WTC11 (cell line): ENCODE data around the gene USP49. TPM values are rescaled to one million over a fixed set of nuclear protein-coding genes. Genes with fewer than 3 reads are reported as not detected.

ENCODE experiments used
- ATAC-seq: fragments of 200-7000 bp; cut with Tn5 transposase; 2 replicates; pipeline ENCODE4 v1.10.0; 2021; ENCODE audit warnings: mild to moderate bottlenecking, moderate library complexity
- CTCF ChIA-PET: fragments of 300-600 bp; sonication (Branson Sonifier 250); formaldehyde crosslinking; loops from one replicate; lab custom pipeline; 2021; ENCODE audit warnings: antibody characterized with exemption; lab: Charles Lee
- POLR2A ChIA-PET: fragments of 350-600 bp; sonication (Branson Sonifier 250); formaldehyde crosslinking; loops from one replicate; lab custom pipeline; 2021; ENCODE audit warnings: antibody characterized with exemption; lab: Charles Lee
- DNase-seq: peaks from one replicate; pipeline ENCODE4 v3.0.0; 2021; ENCODE audit warnings: low spot score
- H3K27ac Mint-ChIP-seq: 2 replicates; pipeline ENCODE4 v1.8.0; 2021; ENCODE audit warnings: mixed read lengths
- H3K27me3 Mint-ChIP-seq: 2 replicates; pipeline ENCODE4 v1.8.0; 2021; ENCODE audit warnings: low read depth, mild to moderate bottlenecking, moderate library complexity, mixed read lengths
- H3K36me3 Mint-ChIP-seq: 2 replicates; pipeline ENCODE4 v1.8.0; 2021; ENCODE audit warnings: mixed read lengths
- H3K4me1 Mint-ChIP-seq: 2 replicates; pipeline ENCODE4 v1.8.0; 2022; ENCODE audit warnings: mixed read lengths
- H3K4me3 Mint-ChIP-seq: 2 replicates; pipeline ENCODE4 v1.8.0; 2021; ENCODE audit warnings: mild to moderate bottlenecking, moderate library complexity, mixed read lengths
- H3K9me3 Mint-ChIP-seq: 2 replicates; pipeline ENCODE4 v1.8.0; 2021; ENCODE audit warnings: mixed read lengths
- CREB1 ChIP-seq: sonication (generic); formaldehyde crosslinking; IDR thresholded peaks from 2 replicates; pipeline ENCODE4 v1.8.0; 2023; ENCODE audit warnings: mild to moderate bottlenecking, missing genetic modification reagents
- ERG ChIP-seq: fragments of 250-450 bp; sonication (Bioruptor Pico); IDR thresholded peaks from 2 replicates; pipeline ENCODE4 v1.8.0; 2021; ENCODE audit warnings: mild to moderate bottlenecking
- FOXP4 ChIP-seq: sonication (generic); formaldehyde crosslinking; IDR thresholded peaks from 2 replicates; pipeline ENCODE4 v1.8.0; 2022; ENCODE audit warnings: mild to moderate bottlenecking, missing genetic modification reagents
- GTF2I ChIP-seq: fragments of 250-450 bp; sonication (Bioruptor Pico); conservative IDR thresholded peaks from 2 replicates; pipeline ENCODE4 v1.4.0; 2021; ENCODE audit warnings: mild to moderate bottlenecking
- JUN ChIP-seq: sonication (generic); formaldehyde crosslinking; IDR thresholded peaks from 2 replicates; pipeline ENCODE4 v1.8.0; 2023; ENCODE audit warnings: mild to moderate bottlenecking, missing genetic modification reagents
- PREB ChIP-seq: sonication (generic); formaldehyde crosslinking; IDR thresholded peaks from 2 replicates; pipeline ENCODE4 v1.8.1; 2022; ENCODE audit warnings: mild to moderate bottlenecking, missing genetic modification reagents, moderate library complexity, borderline replicate concordance
- SOX15 ChIP-seq: fragments of 250-450 bp; sonication (Bioruptor Pico); IDR thresholded peaks from 2 replicates; pipeline ENCODE4 v1.9.0; 2021; ENCODE audit warnings: mild to moderate bottlenecking
- USF2 ChIP-seq: sonication (generic); formaldehyde crosslinking; IDR thresholded peaks from 2 replicates; pipeline ENCODE4 v1.8.1; 2023; ENCODE audit warnings: mild to moderate bottlenecking, missing genetic modification reagents, moderate library complexity
- ZNF138 ChIP-seq: sonication (generic); formaldehyde crosslinking; conservative IDR thresholded peaks from 2 replicates; pipeline ENCODE4 v1.8.1; 2022; ENCODE audit warnings: mild to moderate bottlenecking, moderate library complexity, missing genetic modification reagents
- ZNF423 ChIP-seq: fragments of 250-450 bp; sonication (Bioruptor Pico); IDR thresholded peaks from 2 replicates; pipeline ENCODE4 v2.1.2; 2022; ENCODE audit warnings: mild to moderate bottlenecking, moderate library complexity
- ZNF425 ChIP-seq: fragments of 250-450 bp; sonication (Bioruptor Pico); conservative IDR thresholded peaks from 2 replicates; pipeline ENCODE4 v1.9.0; 2021; ENCODE audit warnings: mild to moderate bottlenecking
- total RNA-seq: library from RNA; stranded (reverse); gene quantifications from 3 replicates; pipeline ENCODE4 v1.2.3, GENCODE V29; 2021
- TF ChIP-seq, protein P1 (sequence below): fragments of 250-450 bp; sonication (Bioruptor Pico); IDR thresholded peaks from 2 replicates; pipeline ENCODE4 v1.9.0; 2021; ENCODE audit warnings: mild to moderate bottlenecking, borderline replicate concordance
- TF ChIP-seq, protein P2 (sequence below): sonication (generic); formaldehyde crosslinking; IDR thresholded peaks from 2 replicates; pipeline ENCODE4 v1.8.0; 2023; ENCODE audit warnings: missing genetic modification reagents, mild to moderate bottlenecking, borderline replicate concordance

The USP49 gene
- total RNA-seq, 1 experiment from 2014 or later, result 18.4 TPM

DNA sequence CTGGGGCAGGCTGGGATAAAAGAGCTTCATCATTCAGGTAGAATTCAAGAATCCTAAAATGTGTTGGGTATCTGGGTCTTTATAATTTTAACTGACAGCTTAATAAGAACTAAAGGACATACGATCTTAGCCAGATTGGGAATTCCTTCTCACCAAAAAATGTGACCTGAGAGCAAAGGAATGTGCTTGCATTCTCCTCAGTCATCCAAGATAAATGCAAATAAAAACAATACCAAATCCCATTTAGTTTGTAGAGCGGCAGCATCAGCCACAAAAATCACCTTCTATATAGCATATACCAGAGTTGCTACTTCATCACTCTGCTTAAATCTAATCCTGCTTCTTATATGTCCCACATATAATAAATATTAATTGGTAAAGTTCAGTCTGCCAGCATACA, 16.9 kb downstream of the USP49 start (continued):
- TF ChIP-seq, protein P1, sequence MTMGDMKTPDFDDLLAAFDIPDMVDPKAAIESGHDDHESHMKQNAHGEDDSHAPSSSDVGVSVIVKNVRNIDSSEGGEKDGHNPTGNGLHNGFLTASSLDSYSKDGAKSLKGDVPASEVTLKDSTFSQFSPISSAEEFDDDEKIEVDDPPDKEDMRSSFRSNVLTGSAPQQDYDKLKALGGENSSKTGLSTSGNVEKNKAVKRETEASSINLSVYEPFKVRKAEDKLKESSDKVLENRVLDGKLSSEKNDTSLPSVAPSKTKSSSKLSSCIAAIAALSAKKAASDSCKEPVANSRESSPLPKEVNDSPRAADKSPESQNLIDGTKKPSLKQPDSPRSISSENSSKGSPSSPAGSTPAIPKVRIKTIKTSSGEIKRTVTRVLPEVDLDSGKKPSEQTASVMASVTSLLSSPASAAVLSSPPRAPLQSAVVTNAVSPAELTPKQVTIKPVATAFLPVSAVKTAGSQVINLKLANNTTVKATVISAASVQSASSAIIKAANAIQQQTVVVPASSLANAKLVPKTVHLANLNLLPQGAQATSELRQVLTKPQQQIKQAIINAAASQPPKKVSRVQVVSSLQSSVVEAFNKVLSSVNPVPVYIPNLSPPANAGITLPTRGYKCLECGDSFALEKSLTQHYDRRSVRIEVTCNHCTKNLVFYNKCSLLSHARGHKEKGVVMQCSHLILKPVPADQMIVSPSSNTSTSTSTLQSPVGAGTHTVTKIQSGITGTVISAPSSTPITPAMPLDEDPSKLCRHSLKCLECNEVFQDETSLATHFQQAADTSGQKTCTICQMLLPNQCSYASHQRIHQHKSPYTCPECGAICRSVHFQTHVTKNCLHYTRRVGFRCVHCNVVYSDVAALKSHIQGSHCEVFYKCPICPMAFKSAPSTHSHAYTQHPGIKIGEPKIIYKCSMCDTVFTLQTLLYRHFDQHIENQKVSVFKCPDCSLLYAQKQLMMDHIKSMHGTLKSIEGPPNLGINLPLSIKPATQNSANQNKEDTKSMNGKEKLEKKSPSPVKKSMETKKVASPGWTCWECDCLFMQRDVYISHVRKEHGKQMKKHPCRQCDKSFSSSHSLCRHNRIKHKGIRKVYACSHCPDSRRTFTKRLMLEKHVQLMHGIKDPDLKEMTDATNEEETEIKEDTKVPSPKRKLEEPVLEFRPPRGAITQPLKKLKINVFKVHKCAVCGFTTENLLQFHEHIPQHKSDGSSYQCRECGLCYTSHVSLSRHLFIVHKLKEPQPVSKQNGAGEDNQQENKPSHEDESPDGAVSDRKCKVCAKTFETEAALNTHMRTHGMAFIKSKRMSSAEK (CRISPR knock-in tag), result no peak
- TF ChIP-seq, protein P2, sequence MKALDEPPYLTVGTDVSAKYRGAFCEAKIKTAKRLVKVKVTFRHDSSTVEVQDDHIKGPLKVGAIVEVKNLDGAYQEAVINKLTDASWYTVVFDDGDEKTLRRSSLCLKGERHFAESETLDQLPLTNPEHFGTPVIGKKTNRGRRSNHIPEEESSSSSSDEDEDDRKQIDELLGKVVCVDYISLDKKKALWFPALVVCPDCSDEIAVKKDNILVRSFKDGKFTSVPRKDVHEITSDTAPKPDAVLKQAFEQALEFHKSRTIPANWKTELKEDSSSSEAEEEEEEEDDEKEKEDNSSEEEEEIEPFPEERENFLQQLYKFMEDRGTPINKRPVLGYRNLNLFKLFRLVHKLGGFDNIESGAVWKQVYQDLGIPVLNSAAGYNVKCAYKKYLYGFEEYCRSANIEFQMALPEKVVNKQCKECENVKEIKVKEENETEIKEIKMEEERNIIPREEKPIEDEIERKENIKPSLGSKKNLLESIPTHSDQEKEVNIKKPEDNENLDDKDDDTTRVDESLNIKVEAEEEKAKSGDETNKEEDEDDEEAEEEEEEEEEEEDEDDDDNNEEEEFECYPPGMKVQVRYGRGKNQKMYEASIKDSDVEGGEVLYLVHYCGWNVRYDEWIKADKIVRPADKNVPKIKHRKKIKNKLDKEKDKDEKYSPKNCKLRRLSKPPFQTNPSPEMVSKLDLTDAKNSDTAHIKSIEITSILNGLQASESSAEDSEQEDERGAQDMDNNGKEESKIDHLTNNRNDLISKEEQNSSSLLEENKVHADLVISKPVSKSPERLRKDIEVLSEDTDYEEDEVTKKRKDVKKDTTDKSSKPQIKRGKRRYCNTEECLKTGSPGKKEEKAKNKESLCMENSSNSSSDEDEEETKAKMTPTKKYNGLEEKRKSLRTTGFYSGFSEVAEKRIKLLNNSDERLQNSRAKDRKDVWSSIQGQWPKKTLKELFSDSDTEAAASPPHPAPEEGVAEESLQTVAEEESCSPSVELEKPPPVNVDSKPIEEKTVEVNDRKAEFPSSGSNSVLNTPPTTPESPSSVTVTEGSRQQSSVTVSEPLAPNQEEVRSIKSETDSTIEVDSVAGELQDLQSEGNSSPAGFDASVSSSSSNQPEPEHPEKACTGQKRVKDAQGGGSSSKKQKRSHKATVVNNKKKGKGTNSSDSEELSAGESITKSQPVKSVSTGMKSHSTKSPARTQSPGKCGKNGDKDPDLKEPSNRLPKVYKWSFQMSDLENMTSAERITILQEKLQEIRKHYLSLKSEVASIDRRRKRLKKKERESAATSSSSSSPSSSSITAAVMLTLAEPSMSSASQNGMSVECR (CRISPR knock-in tag), result no peak
- TF ChIP-seq, all 79 proteins: peak for 0

GRCh38 chr6:41877051-41877680, 18.0 kb downstream of the USP49 start:
- POLR2A ChIA-PET, result no interaction called here
- Mint-ChIP-seq H3K9me3 (no peaks in the 10 kb centered on the region), H3K4me1 (0 out of 2 replicates have a peak, but pooled peaks cover 11% of the 10 kb centered on the region), H3K36me3 (no peaks in the 10 kb centered on the region), H3K27me3 (no peaks in the 10 kb centered on the region), H3K27ac (no peak overlapping the region), H3K4me3 (no peak overlapping the region)
- DNase-seq (no peak), ATAC-seq (no peak)
- CTCF ChIA-PET, result no interaction called here
- TF ChIP-seq JUN (CRISPR knock-in tag), result no peak
- no peak for TF ChIP-seq CREB1
- TF ChIP-seq ERG (CRISPR knock-in tag), result no peak
- TF ChIP-seq PREB (CRISPR knock-in tag), result no peak
- no peak for TF ChIP-seq ZNF425 (CRISPR knock-in tag)
- TF ChIP-seq FOXP4 (CRISPR knock-in tag), result no peak
- TF ChIP-seq ZNF138 (CRISPR knock-in tag), result no peak
- no peak for TF ChIP-seq SOX15 (CRISPR knock-in tag)
- TF ChIP-seq GTF2I (CRISPR knock-in tag), result no peak
- TF ChIP-seq, protein P2 (CRISPR knock-in tag), result no peak
- no peak for TF ChIP-seq ZNF423 (CRISPR knock-in tag)
- no peak for TF ChIP-seq USF2 (CRISPR knock-in tag)
